H1 (cell line): Measurements from ENCODE around the gene ASB7. TPM values are rescaled to one million over a fixed set of nuclear protein-coding genes. Genes with fewer than 3 reads are reported as not detected.

Experiments used
- CTCF ChIA-PET: fragments of 300-600 bp; sonication (Branson Sonifier 250); formaldehyde crosslinking; loops from one replicate; lab custom pipeline; 2021; ENCODE audit not compliant: partially characterized antibody; lab: Charles Lee
- POLR2A ChIA-PET: fragments of 300-600 bp; sonication (Branson Sonifier 250); formaldehyde crosslinking; loops from one replicate; lab custom pipeline; 2021; ENCODE audit warnings: inconsistent platforms; ENCODE audit not compliant: partially characterized antibody; lab: Charles Lee
- DNase-seq, 2 experiments: peaks; one replicate each; pipeline versions ENCODE4 v3.0.0 to v3.0.0-alpha.2; 2010 to 2022; ENCODE audit warnings: low spot score in 2 of 2, low read depth in 1 of 2, mixed read lengths in 1 of 2
- FAIRE-seq: peaks from 2 replicates; lab custom pipeline; 2011; peaks lifted over from hg19 to GRCh38; lab: Jason Lieb, UNC
- H2AFZ ChIP-seq: 2 replicates; pipeline ENCODE4 v1.8.1; 2012; ENCODE audit warnings: low read length, inconsistent platforms
- H2AK5ac ChIP-seq: 2 replicates; pipeline ENCODE4 v1.6.1; 2013; ENCODE audit warnings: low read depth, low read length
- H2BK120ac ChIP-seq: replicated peaks from 2 replicates; pipeline ENCODE3; 2013; ENCODE audit warnings: low read depth, low read length, inconsistent platforms
- H2BK12ac ChIP-seq: 2 replicates; pipeline ENCODE4 v1.6.1; 2013; ENCODE audit warnings: low read depth, low read length
- H2BK15ac ChIP-seq: 2 replicates; pipeline ENCODE4 v1.6.1; 2013; ENCODE audit warnings: low read length
- H2BK20ac ChIP-seq: 2 replicates; pipeline ENCODE4 v1.6.1; 2013; ENCODE audit warnings: low read length
- H2BK5ac ChIP-seq: 2 replicates; pipeline ENCODE4 v1.6.1; 2013; ENCODE audit warnings: low read depth, low read length
- H3K14ac ChIP-seq: 2 replicates; pipeline ENCODE4 v1.6.1; 2013; ENCODE audit warnings: inconsistent platforms; ENCODE audit not compliant: insufficient read length
- H3K18ac ChIP-seq: 2 replicates; pipeline ENCODE4 v1.6.1; 2013; ENCODE audit warnings: low read length; ENCODE audit errors: extremely low read depth
- H3K23ac ChIP-seq: 2 replicates; pipeline ENCODE4 v1.6.1; 2013; ENCODE audit warnings: inconsistent platforms; ENCODE audit not compliant: insufficient read length
- H3K23me2 ChIP-seq: 2 replicates; pipeline ENCODE4 v1.6.1; 2013; ENCODE audit warnings: low read depth, low read length
- H3K27ac ChIP-seq: 2 replicates; pipeline ENCODE4 v1.6.1; 2011; ENCODE audit warnings: low read depth, low read length, inconsistent platforms
- H3K27me3 ChIP-seq, 4 experiments: replicated peaks in 1 of 4; 1 replicate in 1 of 4; 2 replicates in 3 of 4; pipeline versions ENCODE4 v1.6.1 to v1.8.1; 2011 to 2013; ENCODE audit warnings: low read length in 3 of 4, mild to moderate bottlenecking in 3 of 4, inconsistent platforms in 2 of 4, mixed read lengths in 2 of 4, moderate library complexity in 1 of 4; ENCODE audit not compliant: control insufficient read depth in 3 of 4, insufficient read depth in 3 of 4; ENCODE audit errors: extremely low read depth in 1 of 4
- H3K36me3 ChIP-seq, 4 experiments: 2 replicates each; pipeline versions ENCODE4 v1.6.1 to v1.8.1; 2011 to 2013; ENCODE audit warnings: mild to moderate bottlenecking in 4 of 4, low read length in 3 of 4, moderate library complexity in 2 of 4, control low read depth in 1 of 4, inconsistent platforms in 1 of 4; ENCODE audit not compliant: insufficient read depth in 4 of 4, control insufficient read depth in 2 of 4
- H3K4ac ChIP-seq: replicated peaks from 2 replicates; pipeline ENCODE3; 2013; ENCODE audit warnings: low read length, low read depth, mixed read lengths, inconsistent platforms; ENCODE audit not compliant: insufficient read length
- H3K4me1 ChIP-seq, 4 experiments: replicated peaks in 1 of 4; 1 replicate in 1 of 4; 2 replicates in 3 of 4; pipeline versions ENCODE4 v1.6.1 to v1.8.1; 2011 to 2013; ENCODE audit warnings: low read length in 3 of 4, inconsistent platforms in 2 of 4, mixed read lengths in 1 of 4; ENCODE audit not compliant: insufficient read depth in 4 of 4, control insufficient read depth in 3 of 4
- H3K4me2 ChIP-seq, 2 experiments: 2 replicates each; pipeline versions ENCODE4 v1.6.1 to v1.8.1; 2011 to 2013; ENCODE audit warnings: low read depth in 2 of 2, low read length in 2 of 2, control low read depth in 1 of 2, inconsistent platforms in 1 of 2, mild to moderate bottlenecking in 1 of 2; ENCODE audit not compliant: insufficient read depth in 1 of 2
- H3K4me3 ChIP-seq, 4 experiments: fragments of 200-600, 300-600 bp in 1 of 4; sonication (generic), shearing (Covaris generic), sonication (Bioruptor Twin) in 1 of 4; 2 replicates each; pipeline versions ENCODE4 v1.5.1 to v1.8.1; 2011 to 2016; ENCODE audit warnings: low read length in 4 of 4, low read depth in 3 of 4, control low read depth in 2 of 4, inconsistent platforms in 2 of 4, mild to moderate bottlenecking in 2 of 4, mixed read lengths in 1 of 4, moderate library complexity in 1 of 4; ENCODE audit not compliant: insufficient read depth in 2 of 4; ENCODE audit errors: extremely low read depth in 1 of 4
- H3K56ac ChIP-seq: replicated peaks from 2 replicates; pipeline ENCODE3; 2013; ENCODE audit warnings: low read depth, mild to moderate bottlenecking, mixed read lengths, low read length, inconsistent platforms; ENCODE audit not compliant: insufficient read length
- H3K79me1 ChIP-seq: 2 replicates; pipeline ENCODE4 v1.6.1; 2013; ENCODE audit warnings: low read depth, low read length, control low read depth
- H3K79me2 ChIP-seq, 2 experiments: 2 replicates each; pipeline versions ENCODE4 v1.6.1 to v1.8.1; 2012 to 2013; ENCODE audit warnings: low read length in 2 of 2, mild to moderate bottlenecking in 2 of 2, inconsistent platforms in 1 of 2; ENCODE audit not compliant: insufficient read depth in 2 of 2, control insufficient read depth in 1 of 2
- H3K9ac ChIP-seq, 4 experiments: replicated peaks in 1 of 4; 1 replicate in 1 of 4; 2 replicates in 3 of 4; pipeline versions ENCODE4 v1.6.1 to v1.8.1; 2011 to 2013; ENCODE audit warnings: low read depth in 3 of 4, low read length in 3 of 4, control low read depth in 2 of 4, mild to moderate bottlenecking in 2 of 4, moderate library complexity in 2 of 4, inconsistent platforms in 1 of 4; ENCODE audit errors: extremely low read depth in 1 of 4
- H3K9me3 ChIP-seq, 2 experiments: 2 replicates each; pipeline versions ENCODE4 v1.6.1 to v1.8.1; 2012 to 2013; ENCODE audit warnings: mild to moderate bottlenecking in 2 of 2, moderate library complexity in 2 of 2, control low read depth in 1 of 2, inconsistent platforms in 1 of 2, low read depth in 1 of 2, low read length in 1 of 2, mixed read lengths in 1 of 2; ENCODE audit not compliant: insufficient read depth in 2 of 2
- H4K20me1 ChIP-seq, 2 experiments: replicated peaks in 1 of 2; 2 replicates each; pipeline versions ENCODE3 to v1.8.1; 2011 to 2013; ENCODE audit warnings: inconsistent platforms in 2 of 2, low read length in 2 of 2, mild to moderate bottlenecking in 1 of 2; ENCODE audit not compliant: insufficient read depth in 2 of 2, control insufficient read depth in 1 of 2
- H4K5ac ChIP-seq: 2 replicates; pipeline ENCODE4 v1.6.1; 2013; ENCODE audit warnings: low read length, low read depth, mixed read lengths, inconsistent platforms; ENCODE audit not compliant: insufficient read length
- H4K8ac ChIP-seq: 2 replicates; pipeline ENCODE4 v1.8.0; 2013; ENCODE audit warnings: mild to moderate bottlenecking, moderate library complexity, low read length, inconsistent platforms; ENCODE audit not compliant: insufficient read depth; ENCODE audit errors: extremely low read depth
- H4K91ac ChIP-seq: replicated peaks from 2 replicates; pipeline ENCODE3; 2013; ENCODE audit warnings: low read length, mixed read lengths, inconsistent platforms; ENCODE audit not compliant: insufficient read length
- BRCA1 ChIP-seq: IDR thresholded peaks from 2 replicates; pipeline ENCODE4 v1.6.1; 2012; ENCODE audit warnings: low read depth, low read length, improper control_type of control experiment
- CHD1 ChIP-seq: IDR thresholded peaks from 2 replicates; pipeline ENCODE4 v1.6.1; 2012; ENCODE audit warnings: low read depth, low read length, improper control_type of control experiment
- JUN ChIP-seq: IDR thresholded peaks from 2 replicates; pipeline ENCODE4 v1.6.1; 2011; ENCODE audit warnings: low read depth, mild to moderate bottlenecking, improper control_type of control experiment, low read length
- KDM5A ChIP-seq: fragments of 200-600 bp; IDR thresholded peaks from 2 replicates; pipeline ENCODE4 v1.7.1; 2012; ENCODE audit warnings: mild to moderate bottlenecking, low read length, inconsistent platforms, mixed read lengths
- MAFK ChIP-seq: IDR thresholded peaks from 2 replicates; pipeline ENCODE4 v1.6.1; 2012; ENCODE audit warnings: low read depth, mild to moderate bottlenecking, improper control_type of control experiment, low read length
- SIX5 ChIP-seq: IDR thresholded peaks from 2 replicates; pipeline ENCODE4 v1.6.1; 2011; ENCODE audit warnings: mild to moderate bottlenecking, low read depth, low read length
- SP1 ChIP-seq: IDR thresholded peaks from 2 replicates; pipeline ENCODE4 v1.6.1; 2011; ENCODE audit warnings: low read depth, low read length
- SRF ChIP-seq: IDR thresholded peaks from 2 replicates; pipeline ENCODE4 v1.6.1; 2011; ENCODE audit warnings: mild to moderate bottlenecking, low read depth, low read length, moderate library complexity
- TCF12 ChIP-seq: IDR thresholded peaks from 2 replicates; pipeline ENCODE4 v1.6.1; 2011; ENCODE audit warnings: low read depth, mild to moderate bottlenecking, low read length
- USF2 ChIP-seq: IDR thresholded peaks from 2 replicates; pipeline ENCODE4 v1.6.1; 2011; ENCODE audit warnings: low read length, improper control_type of control experiment
- WGBS, 2 experiments: shearing (Covaris generic) in 1 of 2; methylation state at CpG; one replicate each; pipeline versions ENCODE4 v1.1.6 to v1.1.7; 2013 to 2015; ENCODE audit warnings: low lambda C conversion rate in 2 of 2, mixed read lengths in 2 of 2, inconsistent platforms in 1 of 2, low coverage in 1 of 2, missing lambda C conversion rate in 1 of 2; ENCODE audit not compliant: insufficient replicate concordance in 2 of 2, insufficient coverage in 1 of 2, insufficient read length in 1 of 2; ENCODE audit errors: extremely low coverage in 1 of 2, missing lambda C conversion rate in 1 of 2; 5-methylcytosine and 5-hydroxymethylcytosine counted together
- polyA plus RNA-seq, 7 experiments: library from polyadenylated mRNA; depleted of rRNA in 3 of 7; stranded (reverse) in 5 of 7; unstranded in 2 of 7; fragments of >200 nt in 5 of 7; fragments of 200-250 nt in 2 of 7; gene quantifications; 1 replicate in 5 of 7; 2 replicates in 1 of 7; 4 replicates in 1 of 7; pipeline versions ENCODE4 v1.2.1 to v1.2.3, GENCODE V29; 2011 to 2013; ENCODE audit warnings: missing spikeins in 2 of 7, mixed read lengths in 2 of 7
- total RNA-seq: library from RNA; stranded (reverse); fragmentation: NEBNext Ultra II Directional; extraction: Animal tissue kit (Norgen Biotek cat#: 25700); gene quantifications from 2 replicates; pipeline ENCODE4 v1.2.1, GENCODE V29; 2021

Gene ASB7
- total and polyA plus RNA-seq, 2 of the 8 experiments (the other 6 are each of a cell fraction or from before 2014, with no cell fraction given) = 5.2 to 12.8 TPM

GRCh38 chr15:100684591-100684990, 82.2 kb downstream of the ASB7 start:
- H3K79me2 ChIP-seq = no peaks in the 10 kb centered on the region
- no peak overlapping the region for H3K18ac ChIP-seq
- no peak overlapping the region for H3K14ac ChIP-seq
- H3K27me3 ChIP-seq = 0 out of 7 replicates have a peak, but pooled peaks cover 0 to 2% (median 0%) of the 10 kb centered on the region in 4 experiments
- no peak overlapping the region for H3K56ac ChIP-seq
- FAIRE-seq (no peak), DNase-seq (no peak)
- H4K5ac ChIP-seq = no peak overlapping the region
- 95% methylated on average over 4 of the region's 6 CpGs; no CpG with 5 or more reads in 1 of the 2 experiments for WGBS, 2 experiments
- no peak overlapping the region for H2BK120ac ChIP-seq
- no peak overlapping the region for H3K9ac ChIP-seq
- peaks cover 6 to 10% (median 8%) of the 10 kb centered on the region in 4 experiments for H3K4me1 ChIP-seq
- no peaks in the 10 kb centered on the region for H3K36me3 ChIP-seq
- no peak overlapping the region for H3K23ac ChIP-seq
- no peaks in the 10 kb centered on the region for H3K23me2 ChIP-seq
- H3K27ac ChIP-seq = no peak overlapping the region
- TF ChIP-seq JUN = no peak
- TF ChIP-seq SP1 = no peak
- TF ChIP-seq SRF = no peak
- TF ChIP-seq CHD1 = no peak
- TF ChIP-seq KDM5A = no peak
- no peak for TF ChIP-seq TCF12
- TF ChIP-seq USF2 = no peak
- no peak for TF ChIP-seq BRCA1
- no peak for TF ChIP-seq MAFK
- TF ChIP-seq SIX5 = no peak
- H2AFZ ChIP-seq = no peak overlapping the region
- no peak overlapping the region for H2AK5ac ChIP-seq
- H4K91ac ChIP-seq = no peak overlapping the region
- H2BK15ac ChIP-seq = no peak overlapping the region
- no peak overlapping the region for H3K4ac ChIP-seq
- CTCF ChIA-PET = interaction anchor here (0.9 to 2.9 kb wide), 11 partner anchors 8 to 233 kb away, joined by 3 to 12 read pairs (median 4); no protein-coding TSS in a partner anchor
- no peak overlapping the region for H3K4me2 ChIP-seq
- peaks cover 8 to 18% of the 10 kb centered on the region in 2 experiments; a peak in 3 of 4 replicates for H3K9me3 ChIP-seq
- H2BK5ac ChIP-seq = no peak overlapping the region
- H2BK20ac ChIP-seq = no peak overlapping the region
- H2BK12ac ChIP-seq = no peak overlapping the region
- no peaks in the 10 kb centered on the region for H4K20me1 ChIP-seq
- no peak overlapping the region for H3K4me3 ChIP-seq
- no peaks in the 10 kb centered on the region for H3K79me1 ChIP-seq
- H4K8ac ChIP-seq = no peak overlapping the region
- POLR2A ChIA-PET = no interaction called here
